Ovary (tissue), 3 donors: ENCODE data around the gene ARHGEF6.

Source experiments
- CTCF ChIP-seq, 3 donors: fragments of 450-650 bp in 2 of 3; fragments of 200-600 bp in 1 of 3; IDR thresholded peaks; one replicate each; pipeline versions ENCODE4 v1.5.1 to v1.8.0; 2016 to 2022; ENCODE audit warnings: antibody characterized with exemption in 3 of 3, mild to moderate bottlenecking in 1 of 3
- POLR2A ChIP-seq: fragments of 450-650 bp; IDR thresholded peaks from one replicate; pipeline ENCODE4 v1.6.1; 2017; ENCODE audit warnings: antibody characterized with exemption, mild to moderate bottlenecking, moderate library complexity
- donor health status: DM: no; HTN: no; CAD: no.

GRCh38 chrX:136764206-136764605 is 16.5 kb downstream of the ARHGEF6 start:
- TF ChIP-seq POLR2A, result no peak
- TF ChIP-seq CTCF (IDR thresholded peaks at IDR 0.05), result no peak
